ENCODE results near the gene CFAP119. TPM values are rescaled to one million over a fixed set of nuclear protein-coding genes. Genes with fewer than 3 reads are reported as not detected.

The CFAP119 gene
- total and polyA plus RNA-seq, 9 of the 15 experiments (the other 6 are each of a cell fraction or from before 2014, with no cell fraction given), result 5.5 to 33.7 (median 9.6) TPM

DNA sequence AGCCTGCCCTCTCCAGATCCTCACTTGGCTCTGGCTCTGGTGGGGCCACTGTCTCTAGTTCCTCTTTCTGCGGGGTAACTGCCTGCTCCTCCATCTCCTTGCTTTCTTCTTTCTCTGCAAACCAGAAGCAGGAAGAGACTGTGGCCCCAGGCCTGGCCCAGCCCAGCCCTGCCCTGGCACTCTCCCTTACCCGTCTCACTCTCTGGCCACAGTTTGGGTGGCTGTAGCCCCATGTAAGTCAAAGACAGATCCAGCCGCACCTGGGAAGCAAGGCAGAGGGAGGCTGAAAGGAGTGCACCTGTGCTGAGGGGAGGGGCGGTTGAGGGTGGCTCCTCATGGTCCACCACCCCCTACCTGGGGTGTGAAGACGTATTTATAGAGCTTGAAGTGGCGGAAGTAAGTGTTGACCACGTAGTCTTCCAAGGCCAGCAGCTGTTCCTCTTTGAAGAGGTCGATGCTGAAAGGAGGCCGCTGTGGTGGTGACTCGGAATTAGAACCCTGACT, 2.8 kb downstream of the CFAP119 start:
- FAIRE-seq, result no peak
- in situ Hi-C loops (cut with MboI), result no loop called here
- no peak for ATAC-seq
- Histone ChIP-seq H3K4me3 (no peak overlapping the region), H3K27ac (ENCODE audit: extremely low read depth, low read depth, low read length) (no peak overlapping the region), H3K9me1 (ENCODE audit: control insufficient read depth, insufficient read depth, low read length) (no peaks in the 10 kb centered on the region), H4K20me1 (replicated peaks; ENCODE audit: control insufficient read depth, insufficient read depth, low read length) (no peaks in the 10 kb centered on the region), H3K36me3 (ENCODE audit: control insufficient read depth, insufficient read depth, low read length) (peaks cover 71% of the 10 kb centered on the region), H3K79me2 (ENCODE audit: control insufficient read depth, insufficient read depth, low read length) (peaks cover 36% of the 10 kb centered on the region), H3K4me1 (replicated peaks in 1 of 2; ENCODE audit: control insufficient read depth in 2 of 2, insufficient read depth in 2 of 2, low read length in 2 of 2) (peaks cover 19 to 34% of the 10 kb centered on the region in 2 experiments; a peak in 4 of 5 replicates), H3K4me2 (ENCODE audit: insufficient read depth, low read length) (no peak overlapping the region), H3K9me3 (replicated peaks; ENCODE audit: control insufficient read depth, insufficient read depth, low read depth, low read length) (no peaks in the 10 kb centered on the region), H3K9ac (ENCODE audit: insufficient read depth in 1 of 2, low read depth in 2 of 2, low read length in 2 of 2) (peak overlapping the region in 1 of 2 experiments; percentile 19; a peak in 1 of 4 replicates), H3K27me3 (ENCODE audit: control insufficient read depth in 2 of 2, insufficient read depth in 2 of 2, low read length in 2 of 2) (no peaks in the 10 kb centered on the region), H2AFZ (ENCODE audit: low read depth, low read length) (no peak overlapping the region)
- DNase-seq (ENCODE audit: extremely low read depth in 1 of 4, low spot score in 3 of 4), result no peak
- ChIA-PET CTCF (ENCODE audit: low intra/inter-chr PET ratio) (no interaction called here), POLR2A (interaction anchor here (3.7 kb wide), 2 partner anchors 9 to 12 kb away, joined by 24 to 28 read pairs; partner anchors contain the start of gene PHKG2)
- intact Hi-C loops (cut with micrococcal nuclease), result no loop called here
- no TSS peak for BruUV-seq (replicated peaks)
- 72% methylated on average over 9 of the region's 10 CpGs for WGBS (ENCODE audit: insufficient coverage, low coverage, missing lambda C conversion rate)
- TF ChIP-seq OTX1 (CRISPR knock-in tag; IDR thresholded peaks at IDR 0.05) (no peak), XRCC4 (IDR thresholded peaks at IDR 0.05; ENCODE audit: extremely low read depth, insufficient read depth, insufficient read length) (no peak), BRCA1 (IDR thresholded peaks at IDR 0.05) (no peak), BRCA1 (CRISPR knock-in tag; IDR thresholded peaks at IDR 0.05) (no peak), NBN (IDR thresholded peaks at IDR 0.05; ENCODE audit: low read depth) (no peak), POLR2AphosphoS2 (IDR thresholded peaks at IDR 0.05; ENCODE audit: low read length) (no peak), HNRNPLL (IDR thresholded peaks at IDR 0.05; ENCODE audit: low read depth, low read length, poor library complexity, severe bottlenecking) (no peak), ZNF197 (CRISPR knock-in tag; IDR thresholded peaks at IDR 0.05; ENCODE audit: low read depth) (no peak), ZNF24 (IDR thresholded peaks at IDR 0.05) (no peak), STAT5A (IDR thresholded peaks at IDR 0.05; ENCODE audit: borderline replicate concordance, low read length) (no peak), TSC22D4 (tag; IDR thresholded peaks at IDR 0.05) (no peak), SMARCB1 (IDR thresholded peaks at IDR 0.05; ENCODE audit: insufficient read length, low read depth) (no peak)
- TF ChIP-seq, protein P1, sequence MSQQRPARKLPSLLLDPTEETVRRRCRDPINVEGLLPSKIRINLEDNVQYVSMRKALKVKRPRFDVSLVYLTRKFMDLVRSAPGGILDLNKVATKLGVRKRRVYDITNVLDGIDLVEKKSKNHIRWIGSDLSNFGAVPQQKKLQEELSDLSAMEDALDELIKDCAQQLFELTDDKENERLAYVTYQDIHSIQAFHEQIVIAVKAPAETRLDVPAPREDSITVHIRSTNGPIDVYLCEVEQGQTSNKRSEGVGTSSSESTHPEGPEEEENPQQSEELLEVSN (IDR thresholded peaks at IDR 0.05; ENCODE audit: borderline replicate concordance in 1 of 2, extremely low read depth in 1 of 2, insufficient read depth in 1 of 2, insufficient read length in 1 of 2, low read depth in 1 of 2, low read length in 1 of 2, poor library complexity in 1 of 2, severe bottlenecking in 1 of 2), result no peak
- TF ChIP-seq, protein P2, sequence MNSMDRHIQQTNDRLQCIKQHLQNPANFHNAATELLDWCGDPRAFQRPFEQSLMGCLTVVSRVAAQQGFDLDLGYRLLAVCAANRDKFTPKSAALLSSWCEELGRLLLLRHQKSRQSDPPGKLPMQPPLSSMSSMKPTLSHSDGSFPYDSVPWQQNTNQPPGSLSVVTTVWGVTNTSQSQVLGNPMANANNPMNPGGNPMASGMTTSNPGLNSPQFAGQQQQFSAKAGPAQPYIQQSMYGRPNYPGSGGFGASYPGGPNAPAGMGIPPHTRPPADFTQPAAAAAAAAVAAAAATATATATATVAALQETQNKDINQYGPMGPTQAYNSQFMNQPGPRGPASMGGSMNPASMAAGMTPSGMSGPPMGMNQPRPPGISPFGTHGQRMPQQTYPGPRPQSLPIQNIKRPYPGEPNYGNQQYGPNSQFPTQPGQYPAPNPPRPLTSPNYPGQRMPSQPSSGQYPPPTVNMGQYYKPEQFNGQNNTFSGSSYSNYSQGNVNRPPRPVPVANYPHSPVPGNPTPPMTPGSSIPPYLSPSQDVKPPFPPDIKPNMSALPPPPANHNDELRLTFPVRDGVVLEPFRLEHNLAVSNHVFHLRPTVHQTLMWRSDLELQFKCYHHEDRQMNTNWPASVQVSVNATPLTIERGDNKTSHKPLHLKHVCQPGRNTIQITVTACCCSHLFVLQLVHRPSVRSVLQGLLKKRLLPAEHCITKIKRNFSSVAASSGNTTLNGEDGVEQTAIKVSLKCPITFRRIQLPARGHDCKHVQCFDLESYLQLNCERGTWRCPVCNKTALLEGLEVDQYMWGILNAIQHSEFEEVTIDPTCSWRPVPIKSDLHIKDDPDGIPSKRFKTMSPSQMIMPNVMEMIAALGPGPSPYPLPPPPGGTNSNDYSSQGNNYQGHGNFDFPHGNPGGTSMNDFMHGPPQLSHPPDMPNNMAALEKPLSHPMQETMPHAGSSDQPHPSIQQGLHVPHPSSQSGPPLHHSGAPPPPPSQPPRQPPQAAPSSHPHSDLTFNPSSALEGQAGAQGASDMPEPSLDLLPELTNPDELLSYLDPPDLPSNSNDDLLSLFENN (IDR thresholded peaks at IDR 0.05; ENCODE audit: low read depth in 2 of 2, low read length in 2 of 2), result no peak
- TF ChIP-seq, protein P3, sequence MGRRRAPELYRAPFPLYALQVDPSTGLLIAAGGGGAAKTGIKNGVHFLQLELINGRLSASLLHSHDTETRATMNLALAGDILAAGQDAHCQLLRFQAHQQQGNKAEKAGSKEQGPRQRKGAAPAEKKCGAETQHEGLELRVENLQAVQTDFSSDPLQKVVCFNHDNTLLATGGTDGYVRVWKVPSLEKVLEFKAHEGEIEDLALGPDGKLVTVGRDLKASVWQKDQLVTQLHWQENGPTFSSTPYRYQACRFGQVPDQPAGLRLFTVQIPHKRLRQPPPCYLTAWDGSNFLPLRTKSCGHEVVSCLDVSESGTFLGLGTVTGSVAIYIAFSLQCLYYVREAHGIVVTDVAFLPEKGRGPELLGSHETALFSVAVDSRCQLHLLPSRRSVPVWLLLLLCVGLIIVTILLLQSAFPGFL (CRISPR knock-in tag; IDR thresholded peaks at IDR 0.05), result no peak
- TF ChIP-seq, protein P4, sequence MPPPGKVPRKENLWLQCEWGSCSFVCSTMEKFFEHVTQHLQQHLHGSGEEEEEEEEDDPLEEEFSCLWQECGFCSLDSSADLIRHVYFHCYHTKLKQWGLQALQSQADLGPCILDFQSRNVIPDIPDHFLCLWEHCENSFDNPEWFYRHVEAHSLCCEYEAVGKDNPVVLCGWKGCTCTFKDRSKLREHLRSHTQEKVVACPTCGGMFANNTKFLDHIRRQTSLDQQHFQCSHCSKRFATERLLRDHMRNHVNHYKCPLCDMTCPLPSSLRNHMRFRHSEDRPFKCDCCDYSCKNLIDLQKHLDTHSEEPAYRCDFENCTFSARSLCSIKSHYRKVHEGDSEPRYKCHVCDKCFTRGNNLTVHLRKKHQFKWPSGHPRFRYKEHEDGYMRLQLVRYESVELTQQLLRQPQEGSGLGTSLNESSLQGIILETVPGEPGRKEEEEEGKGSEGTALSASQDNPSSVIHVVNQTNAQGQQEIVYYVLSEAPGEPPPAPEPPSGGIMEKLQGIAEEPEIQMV (tag; conservative IDR thresholded peaks at IDR 0.05; ENCODE audit: low read depth), result no peak

Measured in K562 (cell line).